ENCODE measurements around the gene USP1.

The USP1 gene

GRCh38 chr1:62436466-62437272 is at the start of gene USP1:
USP1 (plus strand) TSS chr1:62437049; CDS start chr1:62439868, 2,819 bp downstream.
- DNase-seq (ENCODE audit: low spot score) (peak; percentile 100), FAIRE-seq (peak; percentile 95)

- no peak for DNase-seq (ENCODE audit: low spot score)
- no peak for FAIRE-seq
These were observed 47.3 kb upstream of the USP1 start for GRCh38 chr1:62389531-62389930.

GRCh38 chr1:62390071-62390470 is 46.8 kb upstream of the USP1 start:
- no peak for DNase-seq (ENCODE audit: low spot score)

GRCh38 chr1:62391369-62391971 is 45.4 kb upstream of the USP1 start:
- FAIRE-seq = no peak

More at GRCh38 chr1:62390071-62390470, 46.8 kb upstream of the USP1 start:
- FAIRE-seq = no peak

GRCh38 chr1:62392951-62393350 is 43.9 kb upstream of the USP1 start:
- FAIRE-seq (no peak), DNase-seq (ENCODE audit: low spot score) (no peak)

More at GRCh38 chr1:62391369-62391971, 45.4 kb upstream of the USP1 start:
- DNase-seq (ENCODE audit: low spot score) = no peak

- DNase-seq (ENCODE audit: low spot score) = no peak
- no peak for FAIRE-seq
These were observed 42.2 kb upstream of the USP1 start for GRCh38 chr1:62394646-62395045.

- DNase-seq (ENCODE audit: low spot score) = no peak
- FAIRE-seq = no peak
These were observed 41.6 kb upstream of the USP1 start for GRCh38 chr1:62395291-62395690.

- FAIRE-seq (no peak), DNase-seq (ENCODE audit: low spot score) (no peak)
These were observed 40.0 kb upstream of the USP1 start for GRCh38 chr1:62396871-62397270.

GRCh38 chr1:62397301-62397700 is 39.5 kb upstream of the USP1 start:
- DNase-seq (ENCODE audit: low spot score) = no peak
- no peak for FAIRE-seq

- no peak for FAIRE-seq
- no peak for DNase-seq (ENCODE audit: low spot score)
These were observed 38.5 kb upstream of the USP1 start for GRCh38 chr1:62398377-62398776.

GRCh38 chr1:62401034-62401760 is 35.7 kb upstream of the USP1 start:
- DNase-seq (ENCODE audit: low spot score) (no peak), FAIRE-seq (no peak)

- no peak for DNase-seq (ENCODE audit: low spot score)
- FAIRE-seq = no peak
These were observed 31.6 kb upstream of the USP1 start for GRCh38 chr1:62405247-62405646.

- FAIRE-seq = no peak
These were observed 30.3 kb upstream of the USP1 start for GRCh38 chr1:62406576-62406975.

GRCh38 chr1:62407398-62408009 is 29.3 kb upstream of the USP1 start:
- peak; percentile 60 for FAIRE-seq

More at GRCh38 chr1:62406576-62406975, 30.3 kb upstream of the USP1 start:
- DNase-seq (ENCODE audit: low spot score) = no peak

GRCh38 chr1:62415687-62416086 is 21.2 kb upstream of the USP1 start:
- DNase-seq (ENCODE audit: low spot score) (no peak), FAIRE-seq (no peak)

More at GRCh38 chr1:62407398-62408009, 29.3 kb upstream of the USP1 start:
- DNase-seq (ENCODE audit: low spot score) = peak; percentile 41

GRCh38 chr1:62417351-62417999 is 19.4 kb upstream of the USP1 start:
- DNase-seq (ENCODE audit: low spot score) (no peak), FAIRE-seq (no peak)

GRCh38 chr1:62420214-62420613 is 16.6 kb upstream of the USP1 start:
- DNase-seq (ENCODE audit: low spot score) (no peak), FAIRE-seq (no peak)

- FAIRE-seq (no peak), DNase-seq (ENCODE audit: low spot score) (no peak)
These were observed 13.1 kb upstream of the USP1 start for GRCh38 chr1:62423580-62424242.

- FAIRE-seq (no peak), DNase-seq (ENCODE audit: low spot score) (no peak)
These were observed 12.4 kb upstream of the USP1 start for GRCh38 chr1:62424411-62424810.

- DNase-seq (ENCODE audit: low spot score) (no peak), FAIRE-seq (no peak)
These were observed 11.8 kb upstream of the USP1 start for GRCh38 chr1:62425041-62425440.

- no peak for DNase-seq (ENCODE audit: low spot score)
- no peak for FAIRE-seq
These were observed 10.6 kb upstream of the USP1 start for GRCh38 chr1:62426237-62426636.

All from RCC 7860 (cell line).